GM12801 (cell line): ENCODE results near the gene NIPBL.

Source experiments
- TF ChIP-seq, protein P1 (sequence below): IDR thresholded peaks from one replicate; pipeline ENCODE4 v1.5.1; 2011; ENCODE audit warnings: control low read depth; ENCODE audit not compliant: insufficient read length; ENCODE audit errors: extremely low read depth

The NIPBL gene

DNA sequence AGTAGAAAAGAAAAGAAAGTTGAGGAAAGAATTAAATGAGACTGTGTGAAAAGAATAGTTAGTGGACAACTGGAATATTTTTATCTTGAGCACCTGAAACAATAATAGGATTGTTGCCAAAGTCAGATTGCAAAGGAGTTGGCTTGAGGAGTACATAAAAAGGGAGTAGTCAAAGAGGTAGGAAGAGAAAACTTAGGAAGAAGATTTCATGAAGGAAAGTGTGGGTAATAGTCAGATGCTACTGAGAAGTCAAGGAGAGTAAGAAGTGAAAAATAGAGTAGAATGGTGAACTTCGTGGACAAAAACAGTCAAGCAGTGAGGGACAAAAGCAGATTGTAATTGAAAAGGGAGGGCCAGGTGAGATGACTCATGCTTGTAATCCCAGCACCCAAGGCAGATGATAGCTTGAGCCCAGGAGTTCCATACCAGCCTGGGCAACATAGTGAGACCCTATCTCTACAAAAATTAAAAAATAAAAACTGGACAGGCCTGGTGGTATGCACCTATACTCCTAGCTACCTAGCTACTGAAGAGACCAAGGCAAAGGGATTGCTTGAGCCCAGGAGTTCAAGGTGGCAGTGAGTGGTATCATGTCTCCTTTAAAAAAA lies 178.9 kb downstream of the NIPBL start:
- TF ChIP-seq, protein P1, sequence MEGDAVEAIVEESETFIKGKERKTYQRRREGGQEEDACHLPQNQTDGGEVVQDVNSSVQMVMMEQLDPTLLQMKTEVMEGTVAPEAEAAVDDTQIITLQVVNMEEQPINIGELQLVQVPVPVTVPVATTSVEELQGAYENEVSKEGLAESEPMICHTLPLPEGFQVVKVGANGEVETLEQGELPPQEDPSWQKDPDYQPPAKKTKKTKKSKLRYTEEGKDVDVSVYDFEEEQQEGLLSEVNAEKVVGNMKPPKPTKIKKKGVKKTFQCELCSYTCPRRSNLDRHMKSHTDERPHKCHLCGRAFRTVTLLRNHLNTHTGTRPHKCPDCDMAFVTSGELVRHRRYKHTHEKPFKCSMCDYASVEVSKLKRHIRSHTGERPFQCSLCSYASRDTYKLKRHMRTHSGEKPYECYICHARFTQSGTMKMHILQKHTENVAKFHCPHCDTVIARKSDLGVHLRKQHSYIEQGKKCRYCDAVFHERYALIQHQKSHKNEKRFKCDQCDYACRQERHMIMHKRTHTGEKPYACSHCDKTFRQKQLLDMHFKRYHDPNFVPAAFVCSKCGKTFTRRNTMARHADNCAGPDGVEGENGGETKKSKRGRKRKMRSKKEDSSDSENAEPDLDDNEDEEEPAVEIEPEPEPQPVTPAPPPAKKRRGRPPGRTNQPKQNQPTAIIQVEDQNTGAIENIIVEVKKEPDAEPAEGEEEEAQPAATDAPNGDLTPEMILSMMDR = no peak

DNA sequence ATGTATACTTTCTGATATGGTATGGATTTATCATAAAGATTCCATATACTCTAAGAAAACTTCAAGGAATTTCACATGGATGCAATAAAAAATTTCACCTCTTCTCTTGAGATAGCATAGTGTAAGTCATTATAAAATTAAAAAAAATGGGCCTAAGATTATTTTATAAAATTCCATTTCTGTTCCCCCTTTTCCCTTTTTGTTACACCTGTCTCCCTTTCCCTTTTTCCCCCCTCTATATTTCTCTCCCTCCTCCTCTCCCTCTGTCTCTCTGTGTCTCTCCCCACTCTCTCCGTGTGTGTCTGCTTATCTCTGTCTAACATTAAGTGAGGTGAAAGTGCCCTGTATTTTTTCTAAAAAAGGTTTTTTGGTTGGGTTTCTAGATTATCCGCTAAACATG lies 180.2 kb downstream of the NIPBL start:
- TF ChIP-seq, protein P1 = no peak

DNA sequence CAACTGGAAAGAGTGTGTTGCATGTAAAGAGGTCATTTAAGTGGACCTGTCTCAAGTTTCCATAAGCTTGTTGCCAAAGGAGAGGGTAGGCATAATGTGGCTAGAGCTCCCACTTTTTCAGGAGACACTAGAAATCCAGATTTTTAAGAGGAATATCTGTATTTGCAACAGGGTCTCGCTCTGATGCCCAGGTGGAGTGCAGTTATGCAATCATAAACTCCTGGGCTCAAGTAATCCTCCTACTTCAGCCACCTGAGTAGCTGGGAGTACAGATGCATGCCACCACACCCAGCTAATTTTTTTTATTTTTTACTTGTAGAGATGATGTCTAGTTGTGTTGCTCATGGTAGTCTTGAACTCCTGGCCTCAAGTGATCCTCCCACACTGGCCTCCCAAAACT lies 183.5 kb downstream of the NIPBL start:
- TF ChIP-seq, protein P1 = no peak

DNA sequence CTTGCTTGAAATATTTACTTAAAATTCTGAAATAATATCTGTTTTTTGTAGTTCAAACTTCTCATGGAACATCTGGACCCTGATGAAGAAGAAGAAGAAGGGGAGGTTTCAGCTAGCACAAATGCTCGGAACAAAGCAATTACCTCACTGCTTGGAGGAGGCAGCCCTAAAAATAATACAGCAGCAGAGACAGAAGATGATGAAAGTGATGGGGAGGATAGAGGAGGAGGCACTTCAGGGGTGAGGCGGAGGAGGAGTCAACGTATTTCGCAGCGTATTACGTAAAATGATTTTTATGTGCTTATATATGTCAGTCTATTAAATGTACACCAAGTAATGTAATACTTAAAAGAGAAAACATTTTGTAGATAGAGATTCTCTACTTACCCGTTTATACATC lies 187.2 kb downstream of the NIPBL start:
- TF ChIP-seq, protein P1 = no peak

DNA sequence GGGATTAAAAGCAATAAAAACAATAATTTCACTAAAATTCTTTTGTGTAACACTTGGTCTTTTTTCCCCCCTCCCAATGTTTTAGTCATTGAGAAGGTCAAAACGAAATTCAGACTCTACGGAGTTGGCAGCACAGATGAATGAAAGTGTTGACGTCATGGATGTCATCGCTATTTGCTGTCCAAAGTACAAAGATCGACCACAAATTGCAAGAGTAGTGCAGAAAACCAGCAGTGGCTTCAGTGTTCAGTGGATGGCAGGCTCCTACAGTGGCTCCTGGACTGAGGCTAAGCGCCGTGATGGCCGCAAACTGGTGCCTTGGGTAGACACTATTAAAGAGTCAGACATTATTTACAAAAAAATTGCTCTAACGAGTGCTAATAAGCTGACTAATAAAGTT lies 187.9 kb downstream of the NIPBL start:
- TF ChIP-seq, protein P1 = no peak

DNA sequence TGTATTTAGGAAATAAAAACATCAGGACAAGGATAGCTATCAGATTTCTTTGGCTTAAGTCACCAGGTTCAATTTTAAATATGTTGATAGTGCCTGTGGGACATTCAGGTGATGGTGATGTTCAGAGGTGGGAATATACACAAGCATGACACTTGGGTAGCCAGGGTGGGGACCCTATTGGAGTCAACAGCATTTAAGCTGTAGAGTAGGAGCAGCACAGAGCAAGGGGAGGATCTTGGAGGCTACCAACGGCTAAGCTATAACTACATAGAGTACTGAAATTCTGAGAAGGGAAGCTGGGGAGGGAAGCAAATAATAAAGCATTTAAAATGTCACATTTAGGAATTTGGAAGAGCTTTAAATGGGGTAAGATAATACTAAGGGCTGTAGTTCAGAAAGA lies 194.9 kb downstream of the NIPBL start:
- TF ChIP-seq, protein P1 = no peak

DNA sequence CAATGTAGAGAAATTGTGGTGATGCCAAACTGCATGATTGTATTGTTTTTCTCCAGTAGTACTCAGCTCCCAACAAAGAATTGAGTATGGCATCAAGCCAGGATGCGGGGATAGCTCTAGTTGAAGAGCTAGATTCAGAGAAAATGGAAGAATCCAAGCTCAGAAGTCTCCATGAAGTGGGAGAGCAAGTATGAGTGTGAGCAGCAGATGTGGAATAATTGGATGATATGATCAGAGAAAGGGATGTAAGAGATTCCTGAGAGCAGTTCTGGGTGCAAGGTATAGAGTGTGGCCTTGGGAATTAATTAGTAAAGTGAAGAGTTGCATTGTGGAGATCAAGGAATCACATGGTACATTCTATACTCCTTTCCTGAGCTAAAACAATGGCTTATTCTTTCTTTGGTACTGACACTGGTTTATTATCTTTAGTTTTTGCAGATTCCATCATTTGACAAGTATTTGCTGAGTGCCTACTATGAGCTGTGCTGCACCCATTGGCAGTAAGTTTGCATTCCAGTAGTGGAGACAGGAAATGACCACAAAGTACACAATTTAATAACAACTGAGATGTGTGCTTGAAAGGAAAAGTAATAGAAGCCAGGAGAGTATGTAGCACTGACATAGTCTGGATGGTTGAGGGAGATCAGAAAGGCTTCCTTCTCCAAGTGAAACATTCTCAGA lies 195.5 kb downstream of the NIPBL start:
- TF ChIP-seq, protein P1 = no peak
